EH (cell line): Measurements from ENCODE around the gene CPZ.

Experiments
- DNase-seq: peaks from one replicate; pipeline ENCODE4 v3.0.0-alpha.2; 2015; ENCODE audit warnings: low read depth

The CPZ gene

GRCh38 chr4:8592366-8593263 lies at the start of gene CPZ:
TSS of gene CPZ (plus strand) at chr4:8592765. CDS start at chr4:8592834, 69 bp downstream.
- peak; percentile 76 for DNase-seq

GRCh38 chr4:8542776-8543525 lies 49.6 kb upstream of the CPZ start:
- DNase-seq, result peak; percentile 78

GRCh38 chr4:8543623-8544022 lies 48.9 kb upstream of the CPZ start:
- no peak for DNase-seq

GRCh38 chr4:8544282-8544681 lies 48.3 kb upstream of the CPZ start:
- DNase-seq, result no peak

- peak; percentile 27 for DNase-seq
These were observed 47.7 kb upstream of the CPZ start for GRCh38 chr4:8544741-8545438.

- DNase-seq, result no peak
These were observed 47.2 kb upstream of the CPZ start for GRCh38 chr4:8545439-8545765.

GRCh38 chr4:8546766-8547107 lies 45.8 kb upstream of the CPZ start:
- DNase-seq, result no peak

GRCh38 chr4:8547108-8547911 lies 45.3 kb upstream of the CPZ start:
- peak; percentile 68 for DNase-seq

GRCh38 chr4:8547912-8548730 lies 44.4 kb upstream of the CPZ start:
- peak; percentile 67 for DNase-seq

GRCh38 chr4:8548731-8549351 lies 43.7 kb upstream of the CPZ start:
- no peak for DNase-seq

GRCh38 chr4:8549352-8549931 lies 43.1 kb upstream of the CPZ start:
- no peak for DNase-seq

GRCh38 chr4:8550691-8551090 lies 41.9 kb upstream of the CPZ start:
- DNase-seq, result no peak

GRCh38 chr4:8552024-8552423 lies 40.5 kb upstream of the CPZ start:
- DNase-seq, result no peak

GRCh38 chr4:8552581-8553205 lies 39.9 kb upstream of the CPZ start:
- DNase-seq, result no peak

GRCh38 chr4:8553216-8553615 lies 39.3 kb upstream of the CPZ start:
- DNase-seq, result no peak

- DNase-seq, result no peak
These were observed 38.6 kb upstream of the CPZ start for GRCh38 chr4:8553991-8554405.

GRCh38 chr4:8554555-8555100 lies 37.9 kb upstream of the CPZ start:
- DNase-seq, result no peak

GRCh38 chr4:8555716-8556115 lies 36.8 kb upstream of the CPZ start:
- DNase-seq, result no peak

GRCh38 chr4:8556341-8557150 lies 36.0 kb upstream of the CPZ start:
- DNase-seq, result peak; percentile 73
